ENCODE data around the gene SMCO2. TPM values are rescaled to one million over a fixed set of nuclear protein-coding genes. Genes with fewer than 3 reads are reported as not detected.
A peak's percentile ranks its signal among the peaks of the same experiment; 100 is the strongest.

The SMCO2 gene
- total and polyA plus RNA-seq, 7 donors: 0.15 TPM; not detected in 6

- no peak overlapping the region for H3K4me3 ChIP-seq
- H3K4me1 ChIP-seq: peaks cover 0 to 89% (median 85%) of the 10 kb centered on the region in 4 donors
- no peaks in the 10 kb centered on the region for H3K9me3 ChIP-seq
- H3K36me3 ChIP-seq: no peaks in the 10 kb centered on the region
- no peaks in the 10 kb centered on the region for H3K27me3 ChIP-seq
- DNase-seq: peak; percentile 94
- intact Hi-C loops (cut with DNase I): no loop called here
- TF ChIP-seq EP300 (IDR thresholded peaks at IDR 0.05) (no peak), POLR2A (IDR thresholded peaks at IDR 0.05) (no peak), POLR2AphosphoS5 (IDR thresholded peaks at IDR 0.05) (peak; percentile 20 to 61 (median 54)), CTCF (IDR thresholded peaks at IDR 0.05) (no peak)
- H3K27ac ChIP-seq: peak overlapping the region; percentile 51 to 84 (median 72)
- WGBS, 2 donors: 7 to 37% methylated on average over 12 of the region's 12 CpGs
These were observed 103.5 kb downstream of the SMCO2 start for GRCh38 chr12:27549801-27550652.

- no peaks in the 10 kb centered on the region for H3K9me3 ChIP-seq
- no peak for TF ChIP-seq POLR2A (IDR thresholded peaks at IDR 0.05)
- no peak for TF ChIP-seq CTCF (IDR thresholded peaks at IDR 0.05)
- TF ChIP-seq EP300 (IDR thresholded peaks at IDR 0.05): no peak
- no peak for TF ChIP-seq POLR2AphosphoS5 (IDR thresholded peaks at IDR 0.05)
- no peak for DNase-seq
- peaks cover 0 to 89% (median 85%) of the 10 kb centered on the region in 4 donors for H3K4me1 ChIP-seq
- peak overlapping the region in 3 of 4 donors; percentile 51 to 84 (median 78) for H3K27ac ChIP-seq
- H3K36me3 ChIP-seq: no peaks in the 10 kb centered on the region
- no peaks in the 10 kb centered on the region for H3K27me3 ChIP-seq
- 47 to 72% methylated on average over 4 of the region's 4 CpGs for WGBS, 2 donors
- H3K4me3 ChIP-seq: no peak overlapping the region
- intact Hi-C loops (cut with DNase I): no loop called here
These were observed 104.1 kb downstream of the SMCO2 start for GRCh38 chr12:27550653-27550975.

- DNase-seq: no peak
- no peak overlapping the region for H3K4me3 ChIP-seq
- no peaks in the 10 kb centered on the region for H3K36me3 ChIP-seq
- intact Hi-C loops (cut with DNase I): no loop called here
- H3K9me3 ChIP-seq: no peaks in the 10 kb centered on the region
- no peaks in the 10 kb centered on the region for H3K27me3 ChIP-seq
- TF ChIP-seq CTCF (IDR thresholded peaks at IDR 0.05): no peak
- TF ChIP-seq EP300 (IDR thresholded peaks at IDR 0.05): no peak
- no peak for TF ChIP-seq POLR2AphosphoS5 (IDR thresholded peaks at IDR 0.05)
- no peak for TF ChIP-seq POLR2A (IDR thresholded peaks at IDR 0.05)
- peaks cover 0 to 94% (median 87%) of the 10 kb centered on the region in 4 donors for H3K4me1 ChIP-seq
- peak overlapping the region; percentile 60 to 84 (median 76) for H3K27ac ChIP-seq
- 72 to 80% methylated on average over 9 of the region's 9 CpGs for WGBS, 2 donors
These were observed 104.8 kb downstream of the SMCO2 start for GRCh38 chr12:27551172-27551840.

Other genes starting within 250 kb of the SMCO2 start
- 10 to 100 TPM; 67.3 to 86.2 (median 78.3) TPM for gene STK38L, start 202.4 kb upstream of the SMCO2 start, total RNA-seq
- gene STK38L, start 202.4 kb upstream of the SMCO2 start, polyA plus RNA-seq: 10 to 100 TPM; 16.8 to 20.1 (median 17.4) TPM
- 1 to 10 TPM; 3.2 to 6.2 (median 3.9) TPM for gene BMAL2, start 113.9 kb upstream of the SMCO2 start, total RNA-seq
- gene BMAL2, start 113.9 kb upstream of the SMCO2 start, polyA plus RNA-seq: 1 to 10 TPM; 2.4 to 4.8 (median 4.4) TPM
- gene PPFIBP1, start 77.5 kb downstream of the SMCO2 start, total RNA-seq: 100 to 1,000 TPM in 1 of 4 donors, 10 to 100 TPM in 3; 65.3 to 101 (median 75.9) TPM
- gene PPFIBP1, start 77.5 kb downstream of the SMCO2 start, polyA plus RNA-seq: 10 to 100 TPM in 2 of 3 donors, 1 to 10 TPM in 1; 5.5 to 18.6 (median 14.0) TPM
- gene REP15, start 249.7 kb downstream of the SMCO2 start, total RNA-seq: 1 to 10 TPM in 2 of 4 donors, under 1 TPM in 2; 0.54 to 1.7 (median 0.95) TPM
- gene REP15, start 249.7 kb downstream of the SMCO2 start, polyA plus RNA-seq: 100 to 1,000 TPM in 2 of 3 donors, 10 to 100 TPM in 1; 33.4 to 251 (median 187) TPM